HepG2 (cell line): ENCODE results near the gene PGS1. TPM values are rescaled to one million over a fixed set of nuclear protein-coding genes. Genes with fewer than 3 reads are reported as not detected.

ENCODE experiments used
- KAT8 ChIP-seq: IDR thresholded peaks from 2 replicates; pipeline ENCODE4 v1.6.1; 2016; ENCODE audit warnings: missing genetic modification reagents, missing compliant biosample characterization
- KDM2A ChIP-seq: sonication (generic); formaldehyde crosslinking; IDR thresholded peaks from 2 replicates; pipeline ENCODE4 v1.4.0; 2020; ENCODE audit warnings: low read depth, missing genetic modification reagents, borderline replicate concordance
- KDM5B ChIP-seq: sonication (generic); formaldehyde crosslinking; IDR thresholded peaks from 2 replicates; pipeline ENCODE4 v1.4.0; 2020; ENCODE audit warnings: missing genetic modification reagents, mild to moderate bottlenecking, borderline replicate concordance
- SKI ChIP-seq: fragments of 450-650 bp; IDR thresholded peaks from one replicate; pipeline ENCODE4 v1.6.1; 2018; ENCODE audit warnings: mild to moderate bottlenecking; ENCODE audit not compliant: partially characterized antibody
- SNAI1 ChIP-seq: sonication (generic); formaldehyde crosslinking; IDR thresholded peaks from 2 replicates; pipeline ENCODE4 v1.5.0; 2020; ENCODE audit warnings: mild to moderate bottlenecking, missing genetic modification reagents, borderline replicate concordance
- THAP11 ChIP-seq: IDR thresholded peaks from 2 replicates; pipeline ENCODE4 v1.6.1; 2016; ENCODE audit warnings: missing biosample characterization, missing genetic modification reagents
- ZKSCAN8 ChIP-seq: IDR thresholded peaks from 2 replicates; pipeline ENCODE4 v1.6.1; 2016; ENCODE audit warnings: borderline replicate concordance, missing genetic modification reagents, missing compliant biosample characterization
- ZNF121 ChIP-seq: sonication (generic); formaldehyde crosslinking; IDR thresholded peaks from 2 replicates; pipeline ENCODE4 v1.5.0; 2020; ENCODE audit warnings: mild to moderate bottlenecking, missing genetic modification reagents
- ZNF17 ChIP-seq: sonication (generic); formaldehyde crosslinking; IDR thresholded peaks from 2 replicates; pipeline ENCODE4 v1.5.0; 2020; ENCODE audit warnings: mild to moderate bottlenecking, missing genetic modification reagents
- ZNF431 ChIP-seq: sonication (generic); formaldehyde crosslinking; IDR thresholded peaks from 2 replicates; pipeline ENCODE4 v1.9.0; 2022; ENCODE audit warnings: missing genetic modification reagents, low read depth, mild to moderate bottlenecking, borderline replicate concordance
- ZNF839 ChIP-seq: sonication (generic); formaldehyde crosslinking; IDR thresholded peaks from 2 replicates; pipeline ENCODE4 v1.4.0; 2020; ENCODE audit warnings: missing genetic modification reagents, mild to moderate bottlenecking, borderline replicate concordance
- ZNF883 ChIP-seq: sonication (generic); formaldehyde crosslinking; IDR thresholded peaks from 2 replicates; pipeline ENCODE4 v1.5.1; 2020; ENCODE audit warnings: mild to moderate bottlenecking, missing genetic modification reagents; ENCODE audit errors: not compliant biosample characterization
- polyA plus RNA-seq, 8 experiments: library from polyadenylated mRNA; depleted of rRNA in 3 of 8; stranded (reverse) in 7 of 8; unstranded in 1 of 8; fragments of >200 nt; fragmentation: Illumina TruSeq in 4 of 8; extraction: Trizol in 4 of 8; gene quantifications; 2 replicates each; pipeline versions ENCODE4 v1.2.1 to v1.2.3, GENCODE V29; 2011 to 2016; ENCODE audit warnings: low read depth in 4 of 8, missing spikeins in 1 of 8, mixed read lengths in 1 of 8; ENCODE audit not compliant: insufficient read depth in 1 of 8
- total RNA-seq, 5 experiments: library from RNA; depleted of rRNA; stranded (reverse); fragments of >200 nt; fragmentation: Illumina TruSeq; extraction: Trizol; gene quantifications; 2 replicates each; pipeline ENCODE4 v1.2.3, GENCODE V29; 2016; ENCODE audit warnings: low read depth in 1 of 5
- TF ChIP-seq, protein P1 (sequence below): sonication (generic); formaldehyde crosslinking; IDR thresholded peaks from 2 replicates; pipeline ENCODE4 v1.5.0; 2020; ENCODE audit warnings: mild to moderate bottlenecking, missing genetic modification reagents, borderline replicate concordance
- TF ChIP-seq, protein P2 (sequence below): sonication (generic); formaldehyde crosslinking; IDR thresholded peaks from 2 replicates; pipeline ENCODE4 v1.8.0; 2022; ENCODE audit warnings: mild to moderate bottlenecking, missing genetic modification reagents
- TF ChIP-seq, protein P3 (sequence below): sonication (generic); formaldehyde crosslinking; IDR thresholded peaks from 2 replicates; pipeline ENCODE4 v1.8.1; 2022; ENCODE audit warnings: low read depth, mild to moderate bottlenecking, missing genetic modification reagents

The PGS1 gene
- total and polyA plus RNA-seq, 2 of the 13 experiments (the other 11 are each of a cell fraction or from before 2014, with no cell fraction given) = 25.9 to 31.5 TPM

DNA sequence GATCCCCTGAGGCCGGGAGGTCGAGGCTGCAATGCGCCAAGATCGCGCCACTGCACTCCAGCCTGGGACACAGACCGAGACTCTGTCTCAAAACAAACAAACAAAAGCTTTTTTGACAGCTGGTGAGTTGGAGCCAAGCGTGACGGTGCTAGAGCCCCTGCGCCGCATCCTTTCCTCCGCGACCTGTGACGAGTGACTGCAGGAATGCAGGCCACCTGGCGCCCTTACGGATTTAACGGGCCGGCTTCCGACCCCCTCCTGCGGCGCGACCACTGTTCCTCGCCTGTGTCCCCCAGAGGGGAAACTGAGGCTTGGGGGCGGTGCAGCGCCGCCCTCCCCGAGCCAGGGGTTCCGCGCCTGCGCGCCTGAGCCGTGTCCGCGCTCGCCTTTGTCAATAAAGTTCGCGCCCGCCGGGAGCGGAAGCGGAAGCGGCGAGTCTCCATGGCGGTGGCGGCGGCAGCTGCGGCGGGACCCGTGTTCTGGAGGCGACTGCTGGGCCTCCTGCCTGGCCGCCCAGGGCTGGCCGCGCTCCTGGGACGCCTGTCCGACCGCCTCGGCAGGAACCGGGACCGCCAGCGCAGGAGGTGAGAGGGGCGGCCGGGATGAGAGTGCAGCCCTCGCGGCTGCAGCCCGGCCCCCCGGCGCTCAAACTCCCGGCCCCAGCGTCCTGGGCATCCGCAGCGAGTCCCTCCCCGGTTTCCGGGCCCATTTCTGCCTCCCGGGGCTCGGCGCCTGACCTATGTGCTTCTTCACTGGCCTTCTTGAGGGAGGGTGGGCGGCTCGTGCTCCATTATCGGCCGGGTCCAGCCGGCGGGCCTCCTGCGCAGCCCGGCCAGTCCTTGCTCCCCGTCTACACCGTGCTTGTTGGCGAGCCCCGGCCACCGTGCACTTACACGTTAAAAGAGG lies at the start of gene PGS1 (continued):
- TF ChIP-seq, protein P1, sequence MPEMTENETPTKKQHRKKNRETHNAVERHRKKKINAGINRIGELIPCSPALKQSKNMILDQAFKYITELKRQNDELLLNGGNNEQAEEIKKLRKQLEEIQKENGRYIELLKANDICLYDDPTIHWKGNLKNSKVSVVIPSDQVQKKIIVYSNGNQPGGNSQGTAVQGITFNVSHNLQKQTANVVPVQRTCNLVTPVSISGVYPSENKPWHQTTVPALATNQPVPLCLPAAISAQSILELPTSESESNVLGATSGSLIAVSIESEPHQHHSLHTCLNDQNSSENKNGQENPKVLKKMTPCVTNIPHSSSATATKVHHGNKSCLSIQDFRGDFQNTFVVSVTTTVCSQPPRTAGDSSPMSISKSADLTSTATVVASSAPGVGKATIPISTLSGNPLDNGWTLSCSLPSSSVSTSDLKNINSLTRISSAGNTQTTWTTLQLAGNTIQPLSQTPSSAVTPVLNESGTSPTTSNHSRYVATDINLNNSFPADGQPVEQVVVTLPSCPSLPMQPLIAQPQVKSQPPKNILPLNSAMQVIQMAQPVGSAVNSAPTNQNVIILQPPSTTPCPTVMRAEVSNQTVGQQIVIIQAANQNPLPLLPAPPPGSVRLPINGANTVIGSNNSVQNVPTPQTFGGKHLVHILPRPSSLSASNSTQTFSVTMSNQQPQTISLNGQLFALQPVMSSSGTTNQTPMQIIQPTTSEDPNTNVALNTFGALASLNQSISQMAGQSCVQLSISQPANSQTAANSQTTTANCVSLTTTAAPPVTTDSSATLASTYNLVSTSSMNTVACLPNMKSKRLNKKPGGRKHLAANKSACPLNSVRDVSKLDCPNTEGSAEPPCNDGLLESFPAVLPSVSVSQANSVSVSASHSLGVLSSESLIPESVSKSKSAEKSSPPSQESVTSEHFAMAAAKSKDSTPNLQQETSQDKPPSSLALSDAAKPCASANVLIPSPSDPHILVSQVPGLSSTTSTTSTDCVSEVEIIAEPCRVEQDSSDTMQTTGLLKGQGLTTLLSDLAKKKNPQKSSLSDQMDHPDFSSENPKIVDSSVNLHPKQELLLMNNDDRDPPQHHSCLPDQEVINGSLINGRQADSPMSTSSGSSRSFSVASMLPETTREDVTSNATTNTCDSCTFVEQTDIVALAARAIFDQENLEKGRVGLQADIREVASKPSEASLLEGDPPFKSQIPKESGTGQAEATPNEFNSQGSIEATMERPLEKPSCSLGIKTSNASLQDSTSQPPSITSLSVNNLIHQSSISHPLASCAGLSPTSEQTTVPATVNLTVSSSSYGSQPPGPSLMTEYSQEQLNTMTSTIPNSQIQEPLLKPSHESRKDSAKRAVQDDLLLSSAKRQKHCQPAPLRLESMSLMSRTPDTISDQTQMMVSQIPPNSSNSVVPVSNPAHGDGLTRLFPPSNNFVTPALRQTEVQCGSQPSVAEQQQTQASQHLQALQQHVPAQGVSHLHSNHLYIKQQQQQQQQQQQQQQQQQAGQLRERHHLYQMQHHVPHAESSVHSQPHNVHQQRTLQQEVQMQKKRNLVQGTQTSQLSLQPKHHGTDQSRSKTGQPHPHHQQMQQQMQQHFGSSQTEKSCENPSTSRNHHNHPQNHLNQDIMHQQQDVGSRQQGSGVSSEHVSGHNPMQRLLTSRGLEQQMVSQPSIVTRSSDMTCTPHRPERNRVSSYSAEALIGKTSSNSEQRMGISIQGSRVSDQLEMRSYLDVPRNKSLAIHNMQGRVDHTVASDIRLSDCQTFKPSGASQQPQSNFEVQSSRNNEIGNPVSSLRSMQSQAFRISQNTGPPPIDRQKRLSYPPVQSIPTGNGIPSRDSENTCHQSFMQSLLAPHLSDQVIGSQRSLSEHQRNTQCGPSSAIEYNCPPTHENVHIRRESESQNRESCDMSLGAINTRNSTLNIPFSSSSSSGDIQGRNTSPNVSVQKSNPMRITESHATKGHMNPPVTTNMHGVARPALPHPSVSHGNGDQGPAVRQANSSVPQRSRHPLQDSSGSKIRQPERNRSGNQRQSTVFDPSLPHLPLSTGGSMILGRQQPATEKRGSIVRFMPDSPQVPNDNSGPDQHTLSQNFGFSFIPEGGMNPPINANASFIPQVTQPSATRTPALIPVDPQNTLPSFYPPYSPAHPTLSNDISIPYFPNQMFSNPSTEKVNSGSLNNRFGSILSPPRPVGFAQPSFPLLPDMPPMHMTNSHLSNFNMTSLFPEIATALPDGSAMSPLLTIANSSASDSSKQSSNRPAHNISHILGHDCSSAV (CRISPR knock-in tag) = no peak
- TF ChIP-seq, protein P2, sequence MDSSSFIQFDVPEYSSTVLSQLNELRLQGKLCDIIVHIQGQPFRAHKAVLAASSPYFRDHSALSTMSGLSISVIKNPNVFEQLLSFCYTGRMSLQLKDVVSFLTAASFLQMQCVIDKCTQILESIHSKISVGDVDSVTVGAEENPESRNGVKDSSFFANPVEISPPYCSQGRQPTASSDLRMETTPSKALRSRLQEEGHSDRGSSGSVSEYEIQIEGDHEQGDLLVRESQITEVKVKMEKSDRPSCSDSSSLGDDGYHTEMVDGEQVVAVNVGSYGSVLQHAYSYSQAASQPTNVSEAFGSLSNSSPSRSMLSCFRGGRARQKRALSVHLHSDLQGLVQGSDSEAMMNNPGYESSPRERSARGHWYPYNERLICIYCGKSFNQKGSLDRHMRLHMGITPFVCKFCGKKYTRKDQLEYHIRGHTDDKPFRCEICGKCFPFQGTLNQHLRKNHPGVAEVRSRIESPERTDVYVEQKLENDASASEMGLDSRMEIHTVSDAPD (CRISPR knock-in tag) = peak; percentile 82
- TF ChIP-seq, protein P3, sequence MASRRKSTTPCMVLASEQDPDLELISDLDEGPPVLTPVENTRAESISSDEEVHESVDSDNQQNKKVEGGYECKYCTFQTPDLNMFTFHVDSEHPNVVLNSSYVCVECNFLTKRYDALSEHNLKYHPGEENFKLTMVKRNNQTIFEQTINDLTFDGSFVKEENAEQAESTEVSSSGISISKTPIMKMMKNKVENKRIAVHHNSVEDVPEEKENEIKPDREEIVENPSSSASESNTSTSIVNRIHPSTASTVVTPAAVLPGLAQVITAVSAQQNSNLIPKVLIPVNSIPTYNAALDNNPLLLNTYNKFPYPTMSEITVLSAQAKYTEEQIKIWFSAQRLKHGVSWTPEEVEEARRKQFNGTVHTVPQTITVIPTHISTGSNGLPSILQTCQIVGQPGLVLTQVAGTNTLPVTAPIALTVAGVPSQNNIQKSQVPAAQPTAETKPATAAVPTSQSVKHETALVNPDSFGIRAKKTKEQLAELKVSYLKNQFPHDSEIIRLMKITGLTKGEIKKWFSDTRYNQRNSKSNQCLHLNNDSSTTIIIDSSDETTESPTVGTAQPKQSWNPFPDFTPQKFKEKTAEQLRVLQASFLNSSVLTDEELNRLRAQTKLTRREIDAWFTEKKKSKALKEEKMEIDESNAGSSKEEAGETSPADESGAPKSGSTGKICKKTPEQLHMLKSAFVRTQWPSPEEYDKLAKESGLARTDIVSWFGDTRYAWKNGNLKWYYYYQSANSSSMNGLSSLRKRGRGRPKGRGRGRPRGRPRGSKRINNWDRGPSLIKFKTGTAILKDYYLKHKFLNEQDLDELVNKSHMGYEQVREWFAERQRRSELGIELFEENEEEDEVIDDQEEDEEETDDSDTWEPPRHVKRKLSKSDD (CRISPR knock-in tag) = peak; percentile 96
- peak; percentile 83; the same call in 1 of the 2 replicates for TF ChIP-seq ZNF839 (CRISPR knock-in tag)
- peak; percentile 97 for TF ChIP-seq KDM5B (CRISPR knock-in tag)
- TF ChIP-seq ZNF883 (CRISPR knock-in tag) = peak; percentile 90
- peak; percentile 86; the same call in 1 of the 2 replicates for TF ChIP-seq ZNF431 (CRISPR knock-in tag)
- TF ChIP-seq KAT8 (CRISPR knock-in tag) = peak; percentile 99
- peak; percentile 94; the same call in 1 of the 2 replicates for TF ChIP-seq ZKSCAN8
- peak; percentile 98 for TF ChIP-seq KDM2A (CRISPR knock-in tag)
- peak; percentile 82 for TF ChIP-seq ZNF121
- peak; percentile 95 for TF ChIP-seq THAP11 (CRISPR knock-in tag)
- TF ChIP-seq SNAI1 (CRISPR knock-in tag) = 0 out of 2 replicates have a peak, but pooled peaks have one; percentile 67
- TF ChIP-seq SKI = peak; percentile 66
- no peak for TF ChIP-seq ZNF17 (CRISPR knock-in tag)
